SK-N-MC (cell line): ENCODE data around the gene CHSY1.

ENCODE experiments used
- EZH2 ChIP-seq: fragments of 200-600 bp; sonication (generic); IDR thresholded peaks from one replicate; pipeline ENCODE4 v1.6.1; 2017; ENCODE audit warnings: antibody characterized with exemption
- FOXP2 ChIP-seq: optimal IDR thresholded peaks from 2 replicates; pipeline ENCODE3; 2011; ENCODE audit warnings: mild to moderate bottlenecking, moderate library complexity; ENCODE audit not compliant: insufficient read depth; ENCODE audit errors: extremely low read length, control extremely low read depth
- POLR2AphosphoS5 ChIP-seq: IDR thresholded peaks from 2 replicates; pipeline ENCODE4 v1.6.1; 2012; ENCODE audit warnings: mild to moderate bottlenecking, low read depth, low read length, borderline replicate concordance

DNA sequence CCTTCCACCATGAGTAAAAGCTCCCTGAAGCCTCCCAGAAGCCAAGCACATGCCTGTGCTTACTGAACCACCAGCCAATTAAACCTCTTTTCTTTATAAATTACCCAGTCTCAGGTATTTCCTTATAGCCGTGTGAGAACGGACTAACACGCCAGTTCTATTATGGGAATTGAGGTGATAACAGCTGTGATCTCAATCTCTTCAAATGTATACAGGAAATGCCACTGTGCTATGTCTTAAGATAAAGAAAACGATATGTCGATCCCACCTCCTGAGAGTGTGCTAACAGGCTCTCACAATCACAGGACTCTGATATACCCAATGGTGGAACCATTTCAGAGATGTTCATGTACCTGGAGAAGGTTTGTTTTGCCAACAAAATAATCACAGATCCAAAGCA, 26.2 kb downstream of the CHSY1 start:
- TF ChIP-seq EZH2 (no peak), POLR2AphosphoS5 (no peak), FOXP2 (no peak)
